Activated CD4-positive, alpha-beta T cell treated with anti-CD3 and anti-CD28 coated beads, Interleukin-2, amount 50 U/mL, for 48 hours (primary cell): ENCODE results near the gene RPTOR.

ENCODE experiments used
- DNase-seq, 2 experiments: peaks; one replicate each; pipeline ENCODE4 v3.0.0-alpha.2; 2020

Gene RPTOR

GRCh38 chr17:80904036-80904753 lies 359.6 kb downstream of the RPTOR start:
- DNase-seq: no peak

GRCh38 chr17:80905586-80906230 lies 361.1 kb downstream of the RPTOR start:
- DNase-seq: no peak

GRCh38 chr17:80906364-80907259 lies 362.0 kb downstream of the RPTOR start:
- no peak for DNase-seq

GRCh38 chr17:80907281-80907680 lies 362.6 kb downstream of the RPTOR start:
- no peak for DNase-seq

- no peak for DNase-seq
Measured at GRCh38 chr17:80908211-80908610, 363.6 kb downstream of the RPTOR start.

- no peak for DNase-seq
Measured at GRCh38 chr17:80908776-80909175, 364.1 kb downstream of the RPTOR start.

- DNase-seq: no peak
Measured at GRCh38 chr17:80909635-80910034, 365.0 kb downstream of the RPTOR start.

- DNase-seq: no peak
Measured at GRCh38 chr17:80910043-80910442, 365.4 kb downstream of the RPTOR start.

- DNase-seq: no peak
Measured at GRCh38 chr17:80912476-80912875, 367.8 kb downstream of the RPTOR start.

GRCh38 chr17:80913928-80914821 lies 369.5 kb downstream of the RPTOR start:
- DNase-seq: no peak

GRCh38 chr17:80916246-80916645 lies 371.6 kb downstream of the RPTOR start:
- DNase-seq: no peak

- no peak for DNase-seq
Measured at GRCh38 chr17:80917716-80918560, 373.3 kb downstream of the RPTOR start.

- DNase-seq: no peak
Measured at GRCh38 chr17:80918731-80919130, 374.1 kb downstream of the RPTOR start.

- no peak for DNase-seq
Measured at GRCh38 chr17:80919331-80920311, 375.0 kb downstream of the RPTOR start.

- no peak for DNase-seq
Measured at GRCh38 chr17:80920441-80920840, 375.8 kb downstream of the RPTOR start.

- no peak for DNase-seq
Measured at GRCh38 chr17:80921159-80921558, 376.5 kb downstream of the RPTOR start.

- DNase-seq: no peak
Measured at GRCh38 chr17:80921741-80922579, 377.3 kb downstream of the RPTOR start.

- no peak for DNase-seq
Measured at GRCh38 chr17:80922580-80923160, 378.0 kb downstream of the RPTOR start.
